Measurements from ENCODE around the gene FFAR1.

GRCh38 chr19:35349614-35350521 is 2.2 kb downstream of the FFAR1 start:
- no peak for TF ChIP-seq POLR2A (IDR thresholded peaks at IDR 0.05; ENCODE audit: low read length)
- TF ChIP-seq GATA1 (IDR thresholded peaks at IDR 0.05; ENCODE audit: low read depth, low read length) = no peak

Measured in erythroblast (primary cell).